ENCODE data around the gene WNT3.

DNA sequence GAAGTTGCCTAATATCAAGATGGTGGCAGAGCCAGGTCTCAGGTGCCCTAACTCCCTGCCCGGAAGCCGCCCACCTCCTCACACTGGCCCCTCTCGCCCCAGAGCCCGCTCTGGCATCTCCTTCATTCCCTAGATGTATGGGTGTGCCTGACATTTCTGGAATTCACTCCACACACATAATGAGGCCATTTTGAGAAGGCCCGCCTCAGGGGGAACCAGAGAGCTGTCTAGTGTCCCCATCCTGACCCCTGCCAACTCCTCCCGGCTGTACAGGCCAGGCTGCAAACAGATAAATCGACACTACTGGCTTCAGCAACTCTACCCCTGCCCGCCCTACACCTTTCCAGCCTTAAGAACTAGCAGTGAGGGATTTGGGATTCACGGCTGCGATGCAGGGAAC lies 7.7 kb downstream of the WNT3 start:
- TF ChIP-seq JUN (IDR thresholded peaks at IDR 0.05; ENCODE audit: borderline replicate concordance, insufficient read depth, insufficient read length, low read depth) (no peak), GATA2 (IDR thresholded peaks at IDR 0.05; ENCODE audit: insufficient read depth, insufficient read length, low read depth, low read length) (no peak), POLR2AphosphoS5 (IDR thresholded peaks at IDR 0.05; ENCODE audit: insufficient read depth, low read depth, low read length) (no peak), EZH2 (IDR thresholded peaks at IDR 0.05; ENCODE audit: borderline replicate concordance, low read depth, low read length, severe bottlenecking) (no peak), POLR2A (IDR thresholded peaks at IDR 0.05; ENCODE audit: low read depth, low read length) (no peak), MYC (IDR thresholded peaks at IDR 0.05; ENCODE audit: low read depth, low read length) (no peak), FOS (IDR thresholded peaks at IDR 0.05; ENCODE audit: borderline replicate concordance, insufficient read depth, low read length) (no peak)
- TF ChIP-seq, protein P1, sequence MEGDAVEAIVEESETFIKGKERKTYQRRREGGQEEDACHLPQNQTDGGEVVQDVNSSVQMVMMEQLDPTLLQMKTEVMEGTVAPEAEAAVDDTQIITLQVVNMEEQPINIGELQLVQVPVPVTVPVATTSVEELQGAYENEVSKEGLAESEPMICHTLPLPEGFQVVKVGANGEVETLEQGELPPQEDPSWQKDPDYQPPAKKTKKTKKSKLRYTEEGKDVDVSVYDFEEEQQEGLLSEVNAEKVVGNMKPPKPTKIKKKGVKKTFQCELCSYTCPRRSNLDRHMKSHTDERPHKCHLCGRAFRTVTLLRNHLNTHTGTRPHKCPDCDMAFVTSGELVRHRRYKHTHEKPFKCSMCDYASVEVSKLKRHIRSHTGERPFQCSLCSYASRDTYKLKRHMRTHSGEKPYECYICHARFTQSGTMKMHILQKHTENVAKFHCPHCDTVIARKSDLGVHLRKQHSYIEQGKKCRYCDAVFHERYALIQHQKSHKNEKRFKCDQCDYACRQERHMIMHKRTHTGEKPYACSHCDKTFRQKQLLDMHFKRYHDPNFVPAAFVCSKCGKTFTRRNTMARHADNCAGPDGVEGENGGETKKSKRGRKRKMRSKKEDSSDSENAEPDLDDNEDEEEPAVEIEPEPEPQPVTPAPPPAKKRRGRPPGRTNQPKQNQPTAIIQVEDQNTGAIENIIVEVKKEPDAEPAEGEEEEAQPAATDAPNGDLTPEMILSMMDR (IDR thresholded peaks at IDR 0.05; ENCODE audit: extremely low read depth in 1 of 2, insufficient read depth in 1 of 2, low read depth in 1 of 2, low read length in 2 of 2): no peak
- TF ChIP-seq, protein P2, sequence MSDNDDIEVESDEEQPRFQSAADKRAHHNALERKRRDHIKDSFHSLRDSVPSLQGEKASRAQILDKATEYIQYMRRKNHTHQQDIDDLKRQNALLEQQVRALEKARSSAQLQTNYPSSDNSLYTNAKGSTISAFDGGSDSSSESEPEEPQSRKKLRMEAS (IDR thresholded peaks at IDR 0.05; ENCODE audit: insufficient read depth, insufficient read length): no peak

Measured in endothelial cell of umbilical vein (primary cell).